Right lobe of liver (tissue), 4 donors: ENCODE measurements around the gene CCDC80.

ENCODE experiments used
- POLR2A ChIP-seq: fragments of 450-650 bp; IDR thresholded peaks from one replicate; pipeline ENCODE4 v1.6.1; 2017; ENCODE audit warnings: antibody characterized with exemption, mild to moderate bottlenecking
- TF ChIP-seq, protein P1 (sequence below), 4 donors: fragments of 200-600 bp in 3 of 4; fragments of 450-650 bp in 1 of 4; IDR thresholded peaks; one replicate each; pipeline versions ENCODE4 v1.5.1 to v1.8.0; 2016 to 2022; ENCODE audit warnings: antibody characterized with exemption in 4 of 4, mild to moderate bottlenecking in 2 of 4
- donor health status: DM: no; HTN: no; CAD: no.
- donor health status: DM: no; HTN: no; CAD: no.
- donor health status: DM: no; HTN: yes; CAD: no.

DNA sequence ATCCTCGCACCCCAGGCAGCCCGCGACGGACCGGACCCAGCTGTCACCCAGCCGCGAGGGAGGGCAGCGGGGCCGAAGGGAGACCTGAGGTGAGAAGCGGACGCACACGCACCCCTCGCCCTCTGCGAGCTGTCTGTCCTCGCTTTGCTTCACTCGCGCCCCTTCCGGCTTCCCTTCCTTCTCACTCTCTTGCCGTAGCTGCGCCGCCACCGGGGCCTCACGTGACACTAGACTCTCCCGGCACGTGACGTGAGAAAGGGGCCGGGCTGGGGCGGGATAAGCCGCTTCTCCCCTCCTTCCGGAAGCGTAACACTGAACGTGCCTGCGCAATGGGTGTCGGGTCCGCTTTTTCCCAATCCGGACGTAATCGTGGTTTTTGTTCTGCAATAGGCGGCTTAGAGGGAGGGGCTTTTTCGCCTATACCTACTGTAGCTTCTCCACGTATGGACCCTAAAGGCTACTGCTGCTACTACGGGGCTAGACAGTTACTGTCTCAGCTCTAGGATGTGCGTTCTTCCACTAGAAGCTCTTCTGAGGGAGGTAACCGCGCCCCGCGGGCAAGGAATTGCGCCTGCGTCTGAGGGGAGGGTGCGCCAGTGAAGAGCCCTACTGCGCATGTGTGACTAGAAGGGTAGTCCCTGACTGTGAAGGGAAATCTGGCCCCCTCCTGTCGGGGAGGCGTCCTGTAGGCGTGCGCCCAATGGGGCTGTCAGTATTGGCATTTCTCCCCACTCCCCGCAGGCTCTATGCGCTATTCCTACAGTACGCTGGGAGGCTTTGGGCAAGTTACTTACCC, 79.0 kb downstream of the CCDC80 start, which contains the start of the genes ATG3 and SLC35A5:
- TF ChIP-seq, protein P1, sequence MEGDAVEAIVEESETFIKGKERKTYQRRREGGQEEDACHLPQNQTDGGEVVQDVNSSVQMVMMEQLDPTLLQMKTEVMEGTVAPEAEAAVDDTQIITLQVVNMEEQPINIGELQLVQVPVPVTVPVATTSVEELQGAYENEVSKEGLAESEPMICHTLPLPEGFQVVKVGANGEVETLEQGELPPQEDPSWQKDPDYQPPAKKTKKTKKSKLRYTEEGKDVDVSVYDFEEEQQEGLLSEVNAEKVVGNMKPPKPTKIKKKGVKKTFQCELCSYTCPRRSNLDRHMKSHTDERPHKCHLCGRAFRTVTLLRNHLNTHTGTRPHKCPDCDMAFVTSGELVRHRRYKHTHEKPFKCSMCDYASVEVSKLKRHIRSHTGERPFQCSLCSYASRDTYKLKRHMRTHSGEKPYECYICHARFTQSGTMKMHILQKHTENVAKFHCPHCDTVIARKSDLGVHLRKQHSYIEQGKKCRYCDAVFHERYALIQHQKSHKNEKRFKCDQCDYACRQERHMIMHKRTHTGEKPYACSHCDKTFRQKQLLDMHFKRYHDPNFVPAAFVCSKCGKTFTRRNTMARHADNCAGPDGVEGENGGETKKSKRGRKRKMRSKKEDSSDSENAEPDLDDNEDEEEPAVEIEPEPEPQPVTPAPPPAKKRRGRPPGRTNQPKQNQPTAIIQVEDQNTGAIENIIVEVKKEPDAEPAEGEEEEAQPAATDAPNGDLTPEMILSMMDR (IDR thresholded peaks at IDR 0.05), result peak in 2 of 4 donors; percentile 3 to 15
- TF ChIP-seq POLR2A, result peak; percentile 74
